Measurements from ENCODE around the gene PSMD13.

The PSMD13 gene

DNA sequence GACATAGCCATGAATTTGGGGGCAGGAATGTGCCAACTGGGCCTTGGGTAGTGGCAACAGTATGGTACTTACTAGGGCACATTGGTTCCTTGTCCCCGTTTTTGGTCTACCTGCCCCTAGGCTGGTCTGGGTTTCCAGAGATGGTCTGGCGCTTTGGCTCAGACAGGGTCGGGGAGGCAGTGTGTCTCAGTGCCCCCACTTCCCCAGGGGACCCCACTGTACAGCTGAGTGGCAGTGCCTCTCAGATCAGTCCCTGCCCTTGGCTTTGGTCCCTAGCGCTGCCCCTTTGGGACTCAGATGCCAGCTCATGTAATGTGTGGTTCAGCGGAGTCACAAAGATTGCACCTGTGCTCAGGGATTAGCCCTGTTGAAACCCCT, 26.0 kb upstream of the PSMD13 start:
- Histone ChIP-seq H3K27ac (ENCODE audit: low read depth, low read length, severe bottlenecking) (peak overlapping the region; percentile 92), H3K4me3 (ENCODE audit: extremely low read depth, insufficient read depth, low read length, poor library complexity, severe bottlenecking) (no peak overlapping the region), H3K4me1 (ENCODE audit: control insufficient read depth, insufficient read depth, low read length, poor library complexity, severe bottlenecking) (peaks cover 27% of the 10 kb centered on the region), H3K36me3 (ENCODE audit: control insufficient read depth, insufficient read depth, low read length) (peaks cover 70% of the 10 kb centered on the region), H3K9me3 (ENCODE audit: control insufficient read depth, low read length) (no peaks in the 10 kb centered on the region)
- 94 to 100% methylated on average over 5 of the region's 5 CpGs for WGBS, 2 experiments (ENCODE audit: insufficient coverage in 2 of 2)

GRCh38 chr11:211295-211694, 25.5 kb upstream of the PSMD13 start:
- Histone ChIP-seq H3K27ac (ENCODE audit: low read depth, low read length, severe bottlenecking) (no peak overlapping the region), H3K9me3 (ENCODE audit: control insufficient read depth, low read length) (no peaks in the 10 kb centered on the region), H3K36me3 (ENCODE audit: control insufficient read depth, insufficient read depth, low read length) (peaks cover 69% of the 10 kb centered on the region), H3K4me3 (ENCODE audit: extremely low read depth, insufficient read depth, low read length, poor library complexity, severe bottlenecking) (no peak overlapping the region), H3K4me1 (ENCODE audit: control insufficient read depth, insufficient read depth, low read length, poor library complexity, severe bottlenecking) (peaks cover 22% of the 10 kb centered on the region)
- 88 to 94% methylated on average over 2 of the region's 5 CpGs for WGBS, 2 experiments (ENCODE audit: insufficient coverage in 2 of 2)

GRCh38 chr11:211741-212140, 25.0 kb upstream of the PSMD13 start:
- Histone ChIP-seq H3K27ac (ENCODE audit: low read depth, low read length, severe bottlenecking) (no peak overlapping the region), H3K36me3 (ENCODE audit: control insufficient read depth, insufficient read depth, low read length) (peaks cover 72% of the 10 kb centered on the region), H3K4me3 (ENCODE audit: extremely low read depth, insufficient read depth, low read length, poor library complexity, severe bottlenecking) (no peak overlapping the region), H3K9me3 (ENCODE audit: control insufficient read depth, low read length) (no peaks in the 10 kb centered on the region), H3K4me1 (ENCODE audit: control insufficient read depth, insufficient read depth, low read length, poor library complexity, severe bottlenecking) (peaks cover 21% of the 10 kb centered on the region)
- 89 to 91% methylated on average over 8 of the region's 9 CpGs for WGBS, 2 experiments (ENCODE audit: insufficient coverage in 2 of 2)

- Histone ChIP-seq H3K9me3 (ENCODE audit: control insufficient read depth, low read length) (no peaks in the 10 kb centered on the region), H3K4me3 (ENCODE audit: extremely low read depth, insufficient read depth, low read length, poor library complexity, severe bottlenecking) (no peak overlapping the region), H3K4me1 (ENCODE audit: control insufficient read depth, insufficient read depth, low read length, poor library complexity, severe bottlenecking) (peaks cover 21% of the 10 kb centered on the region), H3K36me3 (ENCODE audit: control insufficient read depth, insufficient read depth, low read length) (peaks cover 72% of the 10 kb centered on the region), H3K27ac (ENCODE audit: low read depth, low read length, severe bottlenecking) (no peak overlapping the region)
- 98% methylated on average over 6 to 13 of the region's 17 CpGs for WGBS, 2 experiments (ENCODE audit: insufficient coverage in 2 of 2)
Measured at GRCh38 chr11:212150-213100, 24.4 kb upstream of the PSMD13 start.

DNA sequence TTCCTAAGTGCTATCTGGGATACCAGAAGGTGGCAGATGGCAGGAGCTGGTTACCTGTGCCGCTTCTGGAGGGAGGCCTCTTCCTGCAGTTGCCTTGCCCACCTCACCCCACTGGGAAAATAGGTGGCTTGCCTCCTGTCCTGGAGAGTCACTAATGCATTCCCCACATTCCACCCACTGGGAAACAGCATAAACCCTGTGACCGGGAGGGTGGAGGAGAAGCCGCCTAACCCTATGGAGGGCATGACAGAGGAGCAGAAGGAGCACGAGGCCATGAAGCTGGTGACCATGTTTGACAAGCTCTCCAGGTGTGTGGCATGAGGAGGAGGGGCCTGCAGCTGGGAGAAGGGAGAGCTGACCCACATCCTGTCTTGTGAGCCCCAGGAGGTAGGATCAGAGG, 23.7 kb upstream of the PSMD13 start:
- peaks cover 21% of the 10 kb centered on the region for H3K4me1 ChIP-seq (ENCODE audit: control insufficient read depth, insufficient read depth, low read length, poor library complexity, severe bottlenecking)
- no peaks in the 10 kb centered on the region for H3K9me3 ChIP-seq (ENCODE audit: control insufficient read depth, low read length)
- 92 to 94% methylated on average over 3 of the region's 4 CpGs for WGBS, 2 experiments (ENCODE audit: insufficient coverage in 2 of 2)
- H3K27ac ChIP-seq (ENCODE audit: low read depth, low read length, severe bottlenecking), result no peak overlapping the region
- peaks cover 72% of the 10 kb centered on the region for H3K36me3 ChIP-seq (ENCODE audit: control insufficient read depth, insufficient read depth, low read length)
- no peak overlapping the region for H3K4me3 ChIP-seq (ENCODE audit: extremely low read depth, insufficient read depth, low read length, poor library complexity, severe bottlenecking)

DNA sequence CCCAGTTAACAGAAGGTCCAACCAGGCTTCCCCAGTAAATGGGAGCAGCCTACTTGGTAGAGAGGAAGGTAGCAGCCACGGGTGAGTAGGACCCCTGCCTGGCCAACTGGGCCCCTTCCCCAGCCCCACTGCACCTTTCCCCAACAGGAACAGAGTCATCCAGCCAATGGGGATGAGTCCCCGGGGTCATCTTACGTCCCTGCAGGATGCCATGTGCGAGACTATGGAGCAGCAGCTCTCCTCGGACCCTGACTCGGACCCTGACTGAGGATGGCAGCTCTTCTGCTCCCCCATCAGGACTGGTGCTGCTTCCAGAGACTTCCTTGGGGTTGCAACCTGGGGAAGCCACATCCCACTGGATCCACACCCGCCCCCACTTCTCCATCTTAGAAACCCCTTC, 22.7 kb upstream of the PSMD13 start:
- 90 to 98% methylated on average over 6 of the region's 7 CpGs for WGBS, 2 experiments (ENCODE audit: insufficient coverage in 2 of 2)
- no peak overlapping the region for H3K27ac ChIP-seq (ENCODE audit: low read depth, low read length, severe bottlenecking)
- H3K4me1 ChIP-seq (ENCODE audit: control insufficient read depth, insufficient read depth, low read length, poor library complexity, severe bottlenecking), result peaks cover 20% of the 10 kb centered on the region
- peaks cover 73% of the 10 kb centered on the region for H3K36me3 ChIP-seq (ENCODE audit: control insufficient read depth, insufficient read depth, low read length)
- no peak overlapping the region for H3K4me3 ChIP-seq (ENCODE audit: extremely low read depth, insufficient read depth, low read length, poor library complexity, severe bottlenecking)
- no peaks in the 10 kb centered on the region for H3K9me3 ChIP-seq (ENCODE audit: control insufficient read depth, low read length)

- H3K4me1 ChIP-seq (ENCODE audit: control insufficient read depth, insufficient read depth, low read length, poor library complexity, severe bottlenecking), result peaks cover 7% of the 10 kb centered on the region
- H3K36me3 ChIP-seq (ENCODE audit: control insufficient read depth, insufficient read depth, low read length), result peaks cover 63% of the 10 kb centered on the region
- 84 to 89% methylated on average over 3 to 4 of the region's 4 CpGs for WGBS, 2 experiments (ENCODE audit: insufficient coverage in 2 of 2)
- no peaks in the 10 kb centered on the region for H3K9me3 ChIP-seq (ENCODE audit: control insufficient read depth, low read length)
- no peak overlapping the region for H3K4me3 ChIP-seq (ENCODE audit: extremely low read depth, insufficient read depth, low read length, poor library complexity, severe bottlenecking)
- H3K27ac ChIP-seq (ENCODE audit: low read depth, low read length, severe bottlenecking), result peak overlapping the region; percentile 71
Measured at GRCh38 chr11:215581-216037, 21.2 kb upstream of the PSMD13 start.

DNA sequence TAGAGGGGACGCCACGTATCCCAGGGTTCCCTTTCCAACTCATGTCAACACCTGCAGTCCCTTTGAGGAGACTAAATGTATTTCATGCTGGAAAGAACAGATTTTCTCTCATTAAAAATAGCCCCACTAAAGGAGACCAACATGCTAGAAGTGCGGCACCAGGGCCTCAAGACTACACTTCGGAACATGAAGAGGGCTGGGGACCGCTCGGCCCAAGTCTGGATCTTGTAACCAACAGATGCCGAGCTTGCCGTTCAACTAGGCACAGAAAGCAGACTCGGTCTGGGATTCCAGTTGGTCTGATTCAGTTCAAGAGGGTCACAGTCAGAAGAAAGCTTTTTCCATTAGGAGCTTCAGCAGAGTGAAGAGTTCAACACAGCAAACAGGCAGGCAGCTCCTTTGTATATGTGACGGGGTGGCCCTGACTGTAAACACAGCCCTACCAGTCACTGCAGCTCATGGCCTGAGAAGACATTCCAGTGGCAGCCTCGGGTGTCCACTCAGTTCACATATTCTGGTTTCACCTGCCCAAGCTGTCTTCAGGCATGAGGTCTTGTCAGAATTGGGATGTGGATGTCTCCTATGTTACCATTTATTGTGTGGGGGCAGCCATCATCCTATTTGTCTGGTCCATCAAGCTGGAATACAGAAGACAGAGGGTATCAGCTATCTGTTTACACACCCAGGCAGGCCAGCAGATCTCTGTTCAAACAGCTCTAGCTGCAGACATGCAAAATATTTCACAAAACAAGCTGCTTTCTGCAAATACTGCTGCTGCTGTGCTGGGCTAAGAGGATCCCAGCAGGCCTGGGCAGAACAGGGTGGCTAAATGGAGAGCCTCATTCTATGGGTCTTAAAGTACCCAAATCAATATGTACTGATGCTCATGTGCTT, 20.4 kb upstream of the PSMD13 start:
- Histone ChIP-seq H3K27ac (ENCODE audit: low read depth, low read length, severe bottlenecking) (peak overlapping the region; percentile 71), H3K9me3 (ENCODE audit: control insufficient read depth, low read length) (no peaks in the 10 kb centered on the region), H3K36me3 (ENCODE audit: control insufficient read depth, insufficient read depth, low read length) (peaks cover 56% of the 10 kb centered on the region), H3K4me1 (ENCODE audit: control insufficient read depth, insufficient read depth, low read length, poor library complexity, severe bottlenecking) (peaks cover 2% of the 10 kb centered on the region), H3K4me3 (ENCODE audit: extremely low read depth, insufficient read depth, low read length, poor library complexity, severe bottlenecking) (no peak overlapping the region)
- WGBS, 2 experiments (ENCODE audit: insufficient coverage in 2 of 2), result 93 to 99% methylated on average over 10 of the region's 11 CpGs

- peaks cover 47% of the 10 kb centered on the region for H3K36me3 ChIP-seq (ENCODE audit: control insufficient read depth, insufficient read depth, low read length)
- no peak overlapping the region for H3K27ac ChIP-seq (ENCODE audit: low read depth, low read length, severe bottlenecking)
- 90 to 92% methylated on average over 2 of the region's 3 CpGs for WGBS, 2 experiments (ENCODE audit: insufficient coverage in 2 of 2)
- peaks cover 2% of the 10 kb centered on the region for H3K4me1 ChIP-seq (ENCODE audit: control insufficient read depth, insufficient read depth, low read length, poor library complexity, severe bottlenecking)
- H3K9me3 ChIP-seq (ENCODE audit: control insufficient read depth, low read length), result no peaks in the 10 kb centered on the region
- no peak overlapping the region for H3K4me3 ChIP-seq (ENCODE audit: extremely low read depth, insufficient read depth, low read length, poor library complexity, severe bottlenecking)
Measured at GRCh38 chr11:217704-218103, 19.1 kb upstream of the PSMD13 start.

DNA sequence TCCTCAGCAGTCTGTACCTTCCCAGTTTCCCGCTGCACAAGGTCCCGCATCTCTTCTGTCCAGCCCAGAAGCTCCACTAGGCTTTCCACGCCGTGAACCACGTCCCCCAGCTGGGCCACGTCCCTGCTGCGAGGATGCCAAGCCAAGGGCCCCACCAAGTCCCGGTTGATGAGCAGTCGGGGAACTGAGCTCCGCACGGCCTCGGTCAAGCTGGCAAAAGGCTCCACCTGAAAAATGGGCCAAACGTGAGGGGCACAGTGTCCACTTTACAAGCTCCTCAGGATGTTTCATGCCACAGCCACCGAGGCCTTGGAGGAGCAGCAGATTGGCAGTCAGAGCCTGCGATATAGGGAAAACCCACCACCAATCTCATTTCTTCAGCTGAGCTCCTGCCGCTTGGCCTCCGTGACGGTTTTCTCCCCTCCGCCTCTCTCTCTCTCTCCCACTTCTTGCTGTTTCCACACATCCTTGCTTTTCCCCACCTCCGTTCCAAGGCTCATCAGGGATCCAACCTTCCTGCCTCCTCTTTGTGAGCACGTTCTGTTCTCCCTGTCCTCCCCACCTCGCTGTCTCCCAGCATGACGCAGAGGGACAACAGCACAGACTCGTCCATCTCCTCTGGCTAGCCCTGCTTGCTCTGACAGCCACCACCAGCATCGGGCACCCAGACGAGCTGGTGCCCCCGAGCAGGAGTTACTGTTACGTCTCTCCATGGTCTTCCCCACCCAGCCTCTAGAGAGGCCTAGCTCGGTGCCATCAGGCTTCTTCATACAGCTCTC, 17.8 kb upstream of the PSMD13 start:
- WGBS, 2 experiments (ENCODE audit: insufficient coverage in 2 of 2), result 89 to 94% methylated on average over 27 to 28 of the region's 29 CpGs
- Histone ChIP-seq H3K9me3 (ENCODE audit: control insufficient read depth, low read length) (no peaks in the 10 kb centered on the region), H3K27ac (ENCODE audit: low read depth, low read length, severe bottlenecking) (no peak overlapping the region), H3K36me3 (ENCODE audit: control insufficient read depth, insufficient read depth, low read length) (peaks cover 34% of the 10 kb centered on the region), H3K4me1 (ENCODE audit: control insufficient read depth, insufficient read depth, low read length, poor library complexity, severe bottlenecking) (no peaks in the 10 kb centered on the region), H3K4me3 (ENCODE audit: extremely low read depth, insufficient read depth, low read length, poor library complexity, severe bottlenecking) (no peak overlapping the region)

Data from mesodermal cell (in vitro differentiated cells).